MV-4-11 (cell line): ENCODE data around the gene KRT36.

Experiments used
- DNase-seq: peaks from one replicate; lab custom pipeline; 2025; lab: John Stamatoyannopoulos, UW

Gene KRT36

DNA sequence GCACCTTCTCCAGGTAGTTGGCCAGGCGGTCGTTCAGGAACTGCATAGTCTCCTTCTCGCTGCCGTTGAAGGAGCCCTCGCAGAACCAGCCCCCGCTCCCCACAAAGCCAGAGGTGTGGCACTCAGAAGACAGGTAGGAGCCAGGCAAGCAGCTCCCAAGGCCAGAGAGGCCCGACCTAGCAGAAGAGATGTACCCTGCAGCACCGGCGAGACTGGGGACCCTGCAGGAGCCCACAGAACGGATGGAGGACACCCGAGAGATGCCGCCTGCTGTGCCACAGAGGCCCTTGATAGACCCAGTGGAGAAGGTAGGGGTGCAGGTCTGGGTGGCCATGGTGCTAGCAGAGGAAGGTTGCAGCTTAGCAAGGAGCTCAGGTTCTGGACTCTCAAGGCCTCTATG, at the start of gene KRT36:
Gene KRT36 (minus strand): TSS at position 380 of the 400 bp plus-strand sequence. CDS start 46 bp downstream, at position 334.
- no peak for DNase-seq

DNA sequence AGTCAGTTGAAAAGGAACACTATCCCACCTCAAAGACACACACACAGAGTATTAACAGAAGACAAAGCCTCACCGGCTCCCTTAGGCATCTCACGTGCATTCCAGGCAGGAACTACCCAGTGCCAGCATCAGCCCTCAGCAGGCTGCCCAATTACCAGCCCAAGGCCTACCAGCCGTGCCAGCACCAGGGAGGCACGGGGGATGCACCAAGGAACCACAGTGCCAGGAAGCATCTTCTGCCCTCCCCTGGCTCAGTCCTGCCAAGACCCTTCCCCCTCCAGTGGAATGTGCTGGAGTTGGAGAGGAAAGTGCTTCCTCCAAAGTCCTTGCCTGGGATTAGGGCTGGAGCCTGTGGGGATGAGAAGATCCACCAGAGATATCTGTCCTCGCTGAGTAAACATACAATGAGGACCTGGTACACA, 49.4 kb upstream of the KRT36 start:
- DNase-seq: no peak

DNA sequence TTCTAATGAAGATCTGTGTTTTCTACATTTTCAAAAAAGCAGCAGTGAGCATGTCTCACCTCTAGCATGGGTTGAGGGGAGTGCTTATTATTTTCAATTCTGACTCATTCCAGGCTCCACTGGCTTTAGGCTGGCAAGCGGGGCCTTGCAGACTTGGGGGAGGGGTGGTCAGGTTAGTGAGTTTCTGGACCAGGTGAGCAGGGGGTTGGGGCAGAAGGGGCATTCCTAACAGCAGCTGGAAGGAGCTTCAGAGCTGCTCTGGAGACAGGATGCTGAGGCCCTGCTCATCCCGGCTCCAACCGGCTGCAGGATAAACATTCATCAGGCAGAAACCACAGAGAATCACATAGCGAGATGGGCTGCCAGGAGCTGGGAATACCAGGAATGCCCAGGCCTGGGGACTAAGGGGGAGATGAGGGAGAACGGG, 48.9 kb upstream of the KRT36 start:
- no peak for DNase-seq

DNA sequence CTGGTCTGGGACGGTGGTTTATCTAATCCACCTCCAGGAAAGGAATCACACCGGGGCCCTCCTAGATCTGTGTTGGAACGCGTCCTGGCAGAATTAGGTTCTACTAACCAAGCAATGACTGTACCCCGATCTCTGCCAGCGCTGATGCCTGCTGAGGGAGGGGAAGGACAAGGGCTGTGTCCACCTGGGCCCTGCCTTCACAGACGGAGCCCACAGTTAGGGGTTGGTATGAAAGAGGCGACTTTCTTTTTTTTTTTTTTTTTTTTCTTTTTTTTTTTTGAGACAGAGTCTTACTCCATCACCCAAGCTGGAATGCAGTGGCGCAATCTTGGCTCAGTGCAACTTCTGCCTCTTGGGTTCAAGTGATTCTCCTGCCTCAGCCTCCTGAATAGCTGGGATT, 48.3 kb upstream of the KRT36 start:
- DNase-seq: no peak

DNA sequence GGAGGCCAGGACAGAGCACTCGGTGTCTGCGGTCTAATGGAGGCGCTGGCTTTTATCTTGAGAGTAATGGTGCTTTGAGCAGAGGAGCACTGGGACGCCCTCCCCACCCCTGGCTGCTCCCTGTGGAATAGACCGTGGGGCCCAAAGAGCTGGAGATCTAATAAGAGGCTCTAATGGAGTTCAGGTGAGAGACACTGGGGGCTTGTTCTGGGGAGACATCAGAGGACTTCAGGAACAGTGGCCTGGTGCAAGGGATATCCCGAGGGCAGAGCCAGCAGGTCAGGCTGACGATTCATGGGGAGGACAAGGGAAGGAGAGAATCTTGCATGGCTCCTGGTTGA, 47.9 kb upstream of the KRT36 start:
- DNase-seq: no peak

DNA sequence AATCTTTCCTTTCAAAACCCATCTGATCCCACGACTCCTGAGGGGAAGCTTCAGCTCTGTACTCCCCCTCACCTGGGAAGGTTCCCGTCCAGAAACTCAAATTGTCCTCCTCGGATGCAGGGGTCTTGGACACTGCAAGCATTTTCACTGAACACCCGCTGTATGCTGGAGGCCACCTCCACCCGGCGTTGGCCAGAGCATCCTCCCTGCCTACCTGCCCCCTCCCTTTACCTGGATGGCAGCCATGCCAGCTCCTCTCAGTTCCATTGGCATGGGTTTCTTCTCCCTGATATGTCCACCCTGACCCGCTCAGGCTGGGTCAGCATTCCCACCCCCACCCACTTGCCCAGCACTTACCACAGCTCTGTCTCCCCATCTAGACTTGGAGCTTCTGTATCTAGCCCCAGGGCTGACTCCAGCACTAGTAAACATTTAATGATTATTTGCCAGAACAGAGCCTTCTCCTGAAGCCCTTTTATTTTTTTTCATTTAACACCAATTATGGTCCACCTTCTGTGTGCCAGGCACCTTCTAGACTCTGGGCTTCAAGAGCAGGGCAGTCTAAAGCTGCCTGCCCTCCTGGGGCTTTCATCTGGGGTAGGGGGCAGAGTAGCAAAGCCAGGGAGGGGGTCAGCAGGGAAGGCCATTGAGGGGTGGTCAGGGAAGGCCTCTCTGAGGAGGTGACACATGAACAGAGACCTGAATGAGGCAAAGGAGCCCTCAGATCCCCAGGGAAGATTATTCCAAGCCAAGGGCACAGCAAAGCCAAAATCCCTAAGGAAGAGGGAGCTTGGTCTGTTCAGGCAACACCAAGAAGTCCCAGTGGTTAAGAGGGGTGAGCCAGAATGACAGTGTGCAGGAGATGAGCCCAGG, 47.3 kb upstream of the KRT36 start:
- no peak for DNase-seq

DNA sequence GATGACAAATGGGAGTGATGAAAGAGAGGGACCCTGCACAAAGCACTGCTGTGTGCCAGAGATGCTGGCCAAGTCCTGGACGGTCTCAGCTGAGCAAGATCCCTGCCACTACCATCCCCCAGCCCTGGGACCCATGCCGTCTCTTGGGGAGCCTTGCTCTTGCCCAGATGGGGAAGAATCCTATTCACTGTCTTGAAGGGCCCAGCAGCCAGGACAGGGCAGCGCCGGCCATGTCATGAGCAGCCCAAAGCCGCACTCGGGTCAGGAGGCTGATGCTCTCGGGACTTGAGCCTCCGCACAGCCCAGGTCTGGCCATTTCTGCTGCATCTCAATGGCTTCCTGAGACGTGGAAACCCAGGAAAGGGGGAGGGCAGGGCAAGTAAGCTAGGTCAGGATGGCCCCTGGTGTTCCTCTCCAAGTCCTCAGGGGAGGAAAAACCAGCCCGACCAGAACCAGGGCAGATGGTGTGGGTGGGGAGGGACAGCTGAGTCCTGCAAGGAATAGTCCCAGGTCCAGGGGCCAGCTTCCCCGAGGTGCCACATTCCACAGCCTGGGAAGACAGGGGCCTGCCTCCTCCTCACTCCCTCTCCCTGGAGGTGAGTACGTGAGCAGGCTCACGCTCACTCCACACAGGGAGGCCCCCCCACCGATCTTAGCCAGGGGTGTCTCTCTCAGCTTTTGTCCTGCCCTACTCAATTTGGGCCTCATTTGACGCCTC, 46.2 kb upstream of the KRT36 start:
- no peak for DNase-seq

DNA sequence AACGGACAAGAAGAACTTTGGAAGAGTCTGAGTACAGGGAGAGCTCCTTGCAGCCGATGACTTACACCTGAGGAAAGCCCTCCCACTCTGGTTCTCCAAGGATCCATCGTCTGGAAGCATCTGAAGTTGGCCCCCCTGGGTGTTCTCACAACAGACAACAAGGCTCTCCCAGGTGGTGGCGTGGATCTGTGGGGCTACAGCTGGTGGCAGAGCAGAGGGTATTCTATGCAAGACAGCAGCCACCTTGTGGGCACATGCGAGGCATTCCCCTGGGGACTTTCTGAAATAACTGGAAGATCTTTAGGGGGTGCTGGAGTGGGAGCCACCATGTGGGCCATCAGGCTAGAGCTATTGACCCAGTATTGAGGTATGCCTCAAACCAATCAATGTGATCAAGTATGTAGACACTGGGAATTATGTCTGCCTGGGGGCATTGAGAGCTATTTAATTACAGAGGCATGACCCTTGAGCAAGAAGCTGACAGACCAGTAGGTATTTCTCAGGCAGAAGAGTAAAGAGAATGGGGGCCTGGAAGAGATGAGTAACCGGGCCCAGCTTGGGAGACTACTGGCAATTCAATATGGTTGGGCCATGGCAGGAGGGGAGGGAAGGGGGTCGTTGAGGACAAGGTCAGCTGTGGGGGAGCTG, 45.3 kb upstream of the KRT36 start:
- DNase-seq: no peak

DNA sequence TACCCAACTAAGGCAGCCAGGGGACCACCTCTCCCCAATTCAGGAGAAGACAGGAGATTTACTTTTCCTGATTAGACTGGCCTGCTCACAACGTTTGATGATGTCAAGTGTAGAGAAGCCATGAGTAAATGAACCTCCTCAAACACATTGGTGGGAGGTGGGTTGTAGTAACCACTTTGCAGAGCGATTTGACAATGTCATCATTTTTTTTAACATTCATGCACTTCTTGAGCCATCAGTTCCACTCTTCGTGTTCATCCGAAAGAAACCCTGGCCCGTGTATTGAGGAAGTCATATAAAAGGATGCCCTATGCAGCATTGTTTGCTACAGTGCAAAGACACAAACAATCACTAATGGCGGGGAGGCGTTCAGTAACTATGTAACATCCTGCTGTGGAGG, 43.9 kb upstream of the KRT36 start:
- DNase-seq: no peak

DNA sequence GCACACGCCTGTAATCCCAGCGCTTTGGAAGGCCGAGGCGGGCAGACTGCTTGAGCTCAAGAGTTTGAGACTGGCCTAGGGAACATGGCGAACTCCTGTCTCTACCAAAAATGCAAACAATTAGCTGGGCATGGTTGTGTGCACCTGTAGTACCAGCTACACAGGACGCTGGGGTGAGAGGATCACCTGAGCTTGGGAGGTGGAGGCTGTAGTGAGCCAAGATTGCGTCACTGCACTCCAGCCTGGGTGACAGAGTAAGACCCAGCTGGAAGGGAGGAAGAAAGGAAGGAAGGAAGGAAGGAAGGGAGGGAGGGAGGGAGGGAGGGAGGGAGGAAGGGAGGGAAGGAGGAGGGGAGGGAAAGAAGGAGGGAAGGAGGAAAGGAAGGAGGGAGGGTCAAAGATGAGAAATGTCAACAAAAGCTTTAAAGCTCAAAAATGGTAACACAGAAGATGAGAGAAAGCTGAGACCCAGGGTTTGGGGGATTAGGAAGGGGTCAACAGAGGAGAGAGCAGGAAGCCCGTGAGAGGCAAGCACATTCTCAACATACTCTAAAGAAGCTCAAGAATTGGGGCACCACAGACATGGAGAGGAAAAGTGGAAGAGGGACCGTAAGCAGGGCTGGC, 43.3 kb upstream of the KRT36 start:
- DNase-seq: no peak

DNA sequence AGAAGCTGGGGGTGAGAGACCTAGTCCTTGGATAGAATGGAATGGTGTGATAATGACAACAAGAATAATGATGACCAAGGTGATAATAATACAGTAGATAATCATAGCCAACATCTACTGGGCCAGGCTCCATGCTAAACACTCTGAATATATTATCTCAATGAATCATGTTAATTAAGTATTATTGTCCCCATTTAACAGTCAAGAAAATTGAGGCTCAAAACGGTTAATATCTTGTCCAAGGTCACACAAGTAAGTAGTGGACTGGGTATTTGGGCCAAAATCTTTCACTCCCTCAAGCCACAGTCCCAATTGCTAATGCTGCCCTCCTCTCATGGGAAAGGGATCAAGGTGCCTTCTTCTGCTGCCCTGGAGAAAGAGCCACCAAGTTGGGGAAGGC, 42.3 kb upstream of the KRT36 start:
- no peak for DNase-seq

DNA sequence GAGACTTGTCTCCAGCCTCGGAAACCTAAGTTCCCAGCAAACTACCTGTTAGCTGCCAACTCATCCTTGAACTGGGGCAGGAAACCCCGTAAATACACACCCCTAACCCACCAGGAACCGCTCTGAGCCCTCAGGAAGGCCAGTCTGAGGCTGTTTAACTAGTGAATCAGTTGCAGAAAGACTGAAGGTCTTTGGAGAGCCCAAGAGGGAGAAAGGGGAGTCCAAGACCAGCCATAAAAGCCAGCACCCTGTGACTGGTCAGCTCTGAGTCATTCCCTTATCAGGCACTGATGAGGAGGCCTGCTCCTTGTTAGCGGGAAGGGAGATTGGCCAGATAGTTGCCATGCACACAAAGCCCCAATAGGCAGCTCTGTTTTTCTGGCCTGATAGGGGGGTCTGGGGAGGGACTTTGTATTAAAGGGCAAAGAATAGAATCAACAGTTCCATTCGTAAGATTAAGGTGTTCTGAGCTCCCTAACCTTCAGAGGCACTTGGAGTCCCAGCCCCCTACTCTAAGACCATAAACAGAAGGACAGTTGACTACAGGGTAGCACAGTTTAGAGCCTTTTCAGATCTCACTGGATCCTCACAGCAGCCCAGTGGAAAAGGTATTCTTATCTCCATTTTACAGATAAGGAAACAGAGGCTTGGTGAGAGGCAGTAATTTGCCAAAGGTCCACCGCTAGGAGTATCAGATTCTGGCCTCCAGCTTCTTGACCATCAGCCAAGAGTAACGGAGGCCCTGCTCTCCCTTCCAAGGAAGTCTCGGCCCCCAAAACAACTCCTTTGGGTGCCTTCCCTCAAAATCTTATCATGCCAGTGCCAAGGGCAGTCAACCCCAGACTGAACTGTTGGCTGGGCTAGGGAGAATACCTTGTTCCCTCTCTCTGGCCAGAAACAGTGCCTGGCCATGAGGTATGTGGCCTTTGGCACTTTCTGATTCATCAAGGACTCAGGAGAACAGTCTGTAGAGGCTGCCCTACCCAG, 40.6 kb upstream of the KRT36 start:
- DNase-seq: no peak

DNA sequence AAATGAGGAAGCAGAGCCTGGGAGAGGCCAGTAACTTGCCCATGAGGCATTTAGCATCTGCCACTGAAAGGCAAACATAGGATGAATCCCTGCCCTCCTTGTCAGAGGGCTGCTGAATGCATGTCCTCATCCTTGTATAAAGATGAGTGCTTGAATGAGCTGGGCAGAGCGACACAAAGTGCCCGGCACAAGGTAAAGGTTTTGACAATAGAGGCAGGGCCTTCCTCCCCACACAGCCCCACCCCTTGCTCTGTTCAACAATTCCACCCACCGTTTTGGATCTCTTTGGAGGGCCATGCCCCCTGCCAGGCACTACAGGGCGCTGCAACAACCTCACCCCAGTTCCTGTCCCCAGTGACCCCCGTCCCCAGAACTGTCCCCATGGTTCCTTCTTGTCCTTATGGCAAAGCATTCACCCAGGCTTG, 39.8 kb upstream of the KRT36 start:
- DNase-seq: peak; percentile 48

DNA sequence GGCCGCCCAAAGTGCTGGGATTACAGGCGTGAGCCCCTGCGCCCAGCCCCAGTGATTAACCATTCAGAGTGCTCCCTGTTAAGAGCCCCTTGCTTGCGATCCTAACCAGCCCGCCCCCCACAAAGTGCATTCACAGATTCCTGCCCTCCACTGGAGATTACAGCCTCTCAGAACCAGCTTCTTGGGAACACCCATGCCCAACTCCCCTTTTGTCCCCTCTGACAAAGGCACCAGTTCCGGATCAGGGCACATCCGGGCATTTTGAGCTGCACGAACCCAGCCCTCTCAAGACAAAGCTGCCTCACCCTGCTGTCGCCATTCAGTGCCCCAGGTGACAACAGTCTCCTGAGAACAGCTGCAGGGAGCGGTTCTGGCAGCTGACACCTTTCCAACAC, 39.2 kb upstream of the KRT36 start:
- no peak for DNase-seq

DNA sequence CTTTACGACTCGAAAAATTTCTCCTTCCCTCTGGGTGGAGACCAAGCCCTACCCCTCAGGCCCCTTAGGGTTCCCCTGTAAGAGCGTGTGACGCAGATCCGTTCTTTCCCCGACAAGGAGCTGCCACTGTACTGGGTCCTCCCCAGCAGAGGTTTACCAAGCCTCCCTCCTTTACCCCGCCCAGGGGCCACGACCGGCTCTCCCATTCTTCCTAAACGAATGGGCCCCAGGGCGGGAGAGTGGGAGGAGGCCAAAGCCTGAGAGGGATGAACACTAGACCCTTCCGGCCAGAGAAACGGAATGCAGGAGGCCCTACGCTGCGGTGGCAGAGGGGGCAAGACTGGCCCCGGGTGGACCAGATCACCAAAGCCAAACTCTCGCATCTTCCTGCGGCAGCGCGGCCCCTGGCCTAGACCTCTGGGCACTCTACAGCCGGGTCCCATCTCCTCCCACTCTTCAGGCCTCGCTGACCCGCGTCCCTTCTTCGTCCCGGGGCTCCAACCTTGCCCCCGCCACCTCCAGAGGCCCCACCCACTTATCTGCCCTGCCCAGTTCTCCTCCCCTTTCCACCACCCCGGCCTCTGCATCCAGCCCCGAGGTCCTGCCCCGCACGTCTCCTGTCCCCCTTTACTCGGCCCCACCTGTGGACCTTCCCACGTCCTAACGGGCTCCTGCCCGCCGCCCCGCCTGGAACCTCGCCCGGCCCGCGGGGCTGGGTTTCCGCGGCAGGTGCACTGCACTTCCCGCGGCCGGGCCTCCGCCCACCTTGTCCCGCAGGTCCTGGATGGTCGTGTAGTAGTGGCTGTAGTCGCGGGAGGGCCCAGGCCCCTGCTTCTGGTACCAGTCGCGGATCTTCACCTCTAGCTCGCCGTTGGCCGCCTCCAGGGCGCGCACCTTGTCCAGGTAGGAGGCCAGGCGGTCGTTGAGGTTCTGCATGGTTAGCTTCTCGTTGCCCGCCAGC, 37.6 kb upstream of the KRT36 start:
- no peak for DNase-seq

DNA sequence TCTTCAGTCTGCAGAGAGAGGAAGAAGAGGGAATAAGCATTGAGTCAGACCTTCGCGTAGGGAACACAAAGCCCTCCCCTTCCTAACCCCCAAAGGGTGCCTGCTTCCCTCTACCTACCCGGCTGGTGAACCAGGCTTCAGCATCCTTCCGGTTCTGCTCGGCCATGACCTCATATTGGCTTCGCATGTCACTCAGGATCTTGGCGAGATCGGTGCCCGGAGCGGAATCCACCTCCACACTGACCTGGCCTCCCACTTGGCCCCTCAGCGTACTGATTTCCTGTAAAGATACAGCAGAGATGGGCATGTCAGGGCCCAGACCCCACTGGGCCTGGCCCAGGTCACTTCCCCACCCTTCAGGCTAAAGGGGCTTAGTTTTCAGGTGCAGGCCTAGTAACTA, 34.6 kb upstream of the KRT36 start:
- DNase-seq: no peak

DNA sequence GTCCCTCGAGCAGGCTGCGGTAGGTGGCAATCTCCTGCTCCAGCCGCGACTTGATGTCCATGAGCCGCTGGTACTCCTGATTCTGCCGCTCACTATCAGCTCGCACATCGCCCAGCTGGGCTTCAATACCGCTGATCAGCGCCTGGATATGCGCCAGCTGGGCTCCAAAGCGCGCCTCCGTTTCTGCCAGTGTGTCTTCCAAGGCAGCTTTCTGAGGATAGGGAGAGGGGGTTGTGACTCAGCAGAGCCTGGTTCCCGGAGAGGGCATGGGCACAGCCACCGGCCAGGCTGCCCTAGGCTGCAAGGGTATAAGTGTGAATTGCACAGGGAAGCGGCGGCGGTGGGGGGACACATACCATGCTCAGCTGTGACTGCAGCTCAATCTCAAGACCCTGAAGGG, 34.1 kb upstream of the KRT36 start:
- no peak for DNase-seq

DNA sequence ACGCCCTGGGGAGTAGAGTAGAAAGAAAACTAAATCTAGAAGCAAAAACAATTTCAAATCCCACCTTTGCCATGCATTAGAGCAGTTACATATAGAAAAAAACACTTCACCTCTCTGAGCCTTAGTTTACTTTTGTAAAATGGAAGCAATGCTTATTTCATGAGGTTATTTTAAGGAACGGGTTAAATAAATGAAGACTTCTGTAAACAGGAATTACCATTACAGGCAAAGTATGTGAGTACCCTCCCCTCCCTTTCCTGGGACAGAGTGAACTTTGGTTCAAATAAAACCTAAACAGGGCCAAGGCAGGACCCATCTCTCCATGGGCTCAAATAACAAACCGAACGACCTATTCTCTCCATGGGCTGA, 33.5 kb upstream of the KRT36 start:
- no peak for DNase-seq

DNA sequence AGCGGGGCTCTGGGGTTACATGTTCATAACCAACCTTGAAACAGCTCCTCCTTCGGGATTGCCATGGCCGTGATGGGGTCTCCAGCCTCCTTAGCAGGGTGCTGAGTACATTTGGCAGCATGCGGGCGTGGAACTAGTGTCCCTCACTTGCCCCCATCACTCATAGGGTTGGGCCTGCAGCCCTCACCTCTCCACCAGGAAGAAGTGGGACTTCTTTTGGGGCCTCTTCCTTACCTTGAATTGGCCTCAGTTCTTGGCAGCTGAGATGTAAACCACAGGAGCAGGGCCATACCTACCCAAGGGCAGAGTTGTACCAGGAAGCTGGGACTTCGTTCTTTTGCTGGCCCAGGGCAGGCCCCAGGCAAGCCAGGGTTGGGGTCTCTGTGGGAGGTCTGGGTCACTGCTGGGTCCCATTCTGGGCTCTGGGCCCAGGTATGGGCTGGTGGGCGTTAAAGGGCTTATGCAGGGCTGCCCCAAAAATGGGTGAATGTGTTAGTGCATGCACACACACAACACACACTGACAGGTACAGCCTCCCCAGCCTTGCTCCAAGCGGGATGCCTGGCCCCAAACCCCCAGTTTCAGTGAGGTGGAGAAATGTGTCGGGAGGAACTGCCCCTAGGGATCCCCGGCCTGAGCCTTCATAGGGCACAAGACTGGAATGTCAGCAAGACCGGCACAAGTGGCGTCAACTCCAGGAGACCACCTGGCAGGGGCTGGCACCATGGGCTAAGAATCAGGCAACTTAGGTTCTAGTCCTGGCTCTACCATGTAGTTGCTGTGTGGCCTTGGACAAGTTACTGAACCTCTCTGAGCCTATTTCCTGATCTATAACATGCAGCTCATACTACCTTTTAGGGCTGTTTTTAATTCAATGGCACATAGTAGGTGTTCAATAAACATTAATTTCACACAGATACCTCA, 32.9 kb upstream of the KRT36 start:
- no peak for DNase-seq
